SU-DHL-6 (cell line): Measurements from ENCODE around the gene LRRC40.

Experiments used
- H2AFZ ChIP-seq: fragments of 200-600 bp; sonication (generic); 2 replicates; pipeline ENCODE4 v1.6.1; 2014; ENCODE audit warnings: low read depth, mild to moderate bottlenecking, moderate library complexity, mixed read lengths, antibody characterized with exemption, low read length; ENCODE audit not compliant: severe bottlenecking
- H3F3A ChIP-seq: fragments of 200-600 bp; shearing (Covaris generic); 2 replicates; pipeline ENCODE4 v1.6.0; 2016; ENCODE audit warnings: antibody characterized with exemption, mild to moderate bottlenecking; ENCODE audit not compliant: insufficient read depth
- H3K27ac ChIP-seq: fragments of 200-600 bp; sonication (generic); 2 replicates; pipeline ENCODE4 v1.5.1; 2016; ENCODE audit warnings: low read depth, mild to moderate bottlenecking, low read length, moderate library complexity, mixed read lengths
- H3K27me3 ChIP-seq: fragments of 200-600 bp; sonication (generic), shearing (Covaris generic); 2 replicates; pipeline ENCODE4 v1.6.0; 2014; ENCODE audit warnings: mild to moderate bottlenecking, low read length
- H3K36me3 ChIP-seq: fragments of 200-600 bp; sonication (generic); 2 replicates; pipeline ENCODE4 v1.6.1; 2014; ENCODE audit warnings: mild to moderate bottlenecking, low read length, mixed read lengths
- H3K4me2 ChIP-seq: fragments of 300-600, 200-600 bp; shearing (Covaris generic), sonication (generic); 2 replicates; pipeline ENCODE4 v1.6.0; 2014; ENCODE audit warnings: low read length, low read depth, mild to moderate bottlenecking; ENCODE audit not compliant: poor library complexity, severe bottlenecking
- H3K4me3 ChIP-seq: fragments of 200-600 bp; sonication (generic); 2 replicates; pipeline ENCODE4 v1.5.1; 2014; ENCODE audit warnings: antibody characterized with exemption, low read length, mild to moderate bottlenecking, mixed read lengths; ENCODE audit not compliant: insufficient read depth, poor library complexity, severe bottlenecking
- H3K79me2 ChIP-seq: fragments of 200-600 bp; sonication (generic); 2 replicates; pipeline ENCODE4 v1.6.1; 2014; ENCODE audit warnings: mild to moderate bottlenecking, low read length, moderate library complexity; ENCODE audit not compliant: insufficient read depth
- H3K9ac ChIP-seq: fragments of 200-600 bp; sonication (generic); 2 replicates; pipeline ENCODE4 v1.7.0; 2014; ENCODE audit warnings: mild to moderate bottlenecking, low read length
- H3K9me2 ChIP-seq: fragments of 200-600 bp; sonication (generic); replicated peaks from 2 replicates; pipeline ENCODE4 v1.6.1; 2014; ENCODE audit warnings: low read length; ENCODE audit not compliant: insufficient read depth
- H3K9me3 ChIP-seq: fragments of 200-600 bp; sonication (generic); 2 replicates; pipeline ENCODE4 v1.6.1; 2014; ENCODE audit warnings: low read length, mixed read lengths; ENCODE audit not compliant: insufficient read depth
- H4K20me1 ChIP-seq: fragments of 200-600 bp; sonication (generic); 2 replicates; pipeline ENCODE4 v1.6.1; 2014; ENCODE audit warnings: low read depth, mild to moderate bottlenecking, antibody characterized with exemption, low read length, moderate library complexity, mixed read lengths
- CTCF ChIP-seq: fragments of 200-600 bp; sonication (generic); IDR thresholded peaks from one replicate; pipeline ENCODE4 v1.5.1; 2017; ENCODE audit warnings: antibody characterized with exemption, mild to moderate bottlenecking, low read length, moderate library complexity; ENCODE audit not compliant: insufficient read depth, poor library complexity, severe bottlenecking
- EZH2phosphoT487 ChIP-seq: fragments of 200-600 bp; sonication (generic), shearing (Covaris generic); conservative IDR thresholded peaks from 2 replicates; pipeline ENCODE4 v1.6.1; 2018; ENCODE audit warnings: mild to moderate bottlenecking, antibody characterized with exemption, low read length, moderate library complexity, mixed read lengths

LRRC40 gene

GRCh38 chr1:70204600-70204999 is 779 bp downstream of the LRRC40 start:
- H3F3A ChIP-seq, result peaks cover 12% of the 10 kb centered on the region
- no peaks in the 10 kb centered on the region for H3K27me3 ChIP-seq
- H3K4me3 ChIP-seq, result peak overlapping the region; percentile 99
- H4K20me1 ChIP-seq, result no peaks in the 10 kb centered on the region
- H2AFZ ChIP-seq, result peak overlapping the region; percentile 82
- peak overlapping the region; percentile 83 for H3K9ac ChIP-seq
- H3K27ac ChIP-seq, result no peak overlapping the region
- no peaks in the 10 kb centered on the region for H3K9me3 ChIP-seq
- TF ChIP-seq CTCF (no peak), EZH2phosphoT487 (no peak)
- H3K9me2 ChIP-seq, result no peaks in the 10 kb centered on the region
- H3K4me2 ChIP-seq, result peak overlapping the region; percentile 96
- peaks cover 99% of the 10 kb centered on the region for H3K79me2 ChIP-seq
- peaks cover 7% of the 10 kb centered on the region for H3K36me3 ChIP-seq

- Histone ChIP-seq H3K27me3 (no peaks in the 10 kb centered on the region), H3K4me2 (peak overlapping the region; percentile 96), H3K27ac (no peak overlapping the region), H3K79me2 (peaks cover 99% of the 10 kb centered on the region), H4K20me1 (0 out of 2 replicates have a peak, but pooled peaks cover 3% of the 10 kb centered on the region), H3F3A (peaks cover 12% of the 10 kb centered on the region), H2AFZ (no peak overlapping the region), H3K9me2 (no peaks in the 10 kb centered on the region), H3K36me3 (peaks cover 7% of the 10 kb centered on the region), H3K9ac (peak overlapping the region; percentile 83), H3K4me3 (peak overlapping the region; percentile 99), H3K9me3 (no peaks in the 10 kb centered on the region)
- TF ChIP-seq EZH2phosphoT487 (no peak), CTCF (no peak)
These were observed 1.2 kb downstream of the LRRC40 start for GRCh38 chr1:70204139-70204538.

GRCh38 chr1:70202173-70202758 is 3.1 kb downstream of the LRRC40 start:
- Histone ChIP-seq H3K9me2 (no peaks in the 10 kb centered on the region), H3K9me3 (no peaks in the 10 kb centered on the region), H3K27me3 (no peaks in the 10 kb centered on the region), H3F3A (peaks cover 6% of the 10 kb centered on the region), H3K4me3 (no peak overlapping the region), H4K20me1 (0 out of 2 replicates have a peak, but pooled peaks cover 7% of the 10 kb centered on the region), H2AFZ (no peak overlapping the region), H3K27ac (no peak overlapping the region), H3K36me3 (no peaks in the 10 kb centered on the region), H3K9ac (no peak overlapping the region), H3K79me2 (peaks cover 99% of the 10 kb centered on the region), H3K4me2 (peak overlapping the region; percentile 96)
- no peak for TF ChIP-seq EZH2phosphoT487
- TF ChIP-seq CTCF, result no peak
